OCI-LY1 (cell line): ENCODE results near the gene ABCC9.
"Not testable (repeated sequence)": the region's sequence is repeated elsewhere in the genome, so short reads cannot be mapped to it uniquely, and the experiment has no call there.

Experiments
- H2AFZ ChIP-seq: fragments of 200-600 bp; sonication (generic), shearing (Covaris generic); 2 replicates; pipeline ENCODE4 v1.6.0; 2014; ENCODE audit warnings: antibody characterized with exemption, mild to moderate bottlenecking, low read length
- H3F3A ChIP-seq: fragments of 200-600 bp; sonication (generic), shearing (Covaris generic); 2 replicates; pipeline ENCODE4 v1.6.0; 2014; ENCODE audit warnings: mild to moderate bottlenecking, antibody characterized with exemption, low read length, moderate library complexity; ENCODE audit not compliant: insufficient read depth
- H3K27ac ChIP-seq: fragments of 200-600 bp; sonication (generic); 2 replicates; pipeline ENCODE4 v1.5.1; 2014; ENCODE audit warnings: low read length, mixed run types, mild to moderate bottlenecking, low read depth; ENCODE audit not compliant: poor library complexity, severe bottlenecking
- H3K27me3 ChIP-seq: fragments of 200-600 bp; sonication (generic); 2 replicates; pipeline ENCODE4 v1.6.0; 2014; ENCODE audit warnings: antibody characterized with exemption, mild to moderate bottlenecking, low read length, moderate library complexity; ENCODE audit not compliant: insufficient read depth
- H3K36me3 ChIP-seq: fragments of 200-600 bp; sonication (generic); 2 replicates; pipeline ENCODE4 v1.6.1; 2014; ENCODE audit warnings: mild to moderate bottlenecking, antibody characterized with exemption, low read length, moderate library complexity, mixed read lengths; ENCODE audit not compliant: insufficient read depth
- H3K4me1 ChIP-seq: fragments of 200-600 bp; sonication (generic); 2 replicates; pipeline ENCODE4 v1.5.1; 2014; ENCODE audit warnings: mild to moderate bottlenecking, low read length, moderate library complexity; ENCODE audit not compliant: insufficient read depth, severe bottlenecking
- H3K4me2 ChIP-seq: fragments of 200-600 bp; sonication (generic), shearing (Covaris generic); 2 replicates; pipeline ENCODE4 v1.6.1; 2014; ENCODE audit warnings: low read length
- H3K4me3 ChIP-seq: fragments of 200-600 bp; sonication (generic); 2 replicates; pipeline ENCODE4 v1.5.1; 2014; ENCODE audit warnings: low read length, low read depth, mild to moderate bottlenecking, mixed read lengths; ENCODE audit not compliant: poor library complexity, severe bottlenecking
- H3K79me2 ChIP-seq: fragments of 200-600 bp; shearing (Covaris generic); 2 replicates; pipeline ENCODE4 v1.6.1; 2016; ENCODE audit warnings: mixed run types, low read length, mixed read lengths; ENCODE audit not compliant: insufficient read depth
- H3K9ac ChIP-seq: fragments of 200-600 bp; sonication (generic), shearing (Covaris generic); 2 replicates; pipeline ENCODE4 v1.6.1; 2014; ENCODE audit warnings: mild to moderate bottlenecking, low read length, mixed read lengths
- H3K9me2 ChIP-seq: fragments of 200-600 bp; sonication (generic), shearing (Covaris generic); 2 replicates; pipeline ENCODE4 v1.6.1; 2014; ENCODE audit warnings: low read depth, mild to moderate bottlenecking, low read length, mixed read lengths
- H3K9me3 ChIP-seq: fragments of 200-600 bp; shearing (Covaris generic); 2 replicates; pipeline ENCODE4 v1.6.1; 2014; ENCODE audit warnings: low read length, mixed read lengths
- H4K20me1 ChIP-seq: fragments of 200-600 bp; sonication (generic), shearing (Covaris generic); 2 replicates; pipeline ENCODE4 v1.6.0; 2016; ENCODE audit warnings: mild to moderate bottlenecking, low read length; ENCODE audit not compliant: insufficient read depth
- EZH2 ChIP-seq: fragments of 200-600 bp; sonication (generic), shearing (Covaris generic); IDR thresholded peaks from 2 replicates; pipeline ENCODE4 v1.8.0; 2017; ENCODE audit warnings: borderline replicate concordance, mixed run types, mild to moderate bottlenecking, antibody characterized with exemption, low read length, moderate library complexity, mixed read lengths
- TF ChIP-seq, protein P1 (sequence below): fragments of 200-600 bp; sonication (generic), shearing (Covaris generic); IDR thresholded peaks from 2 replicates; pipeline ENCODE4 v1.5.1; 2017; ENCODE audit warnings: mild to moderate bottlenecking, antibody characterized with exemption, low read length, moderate library complexity, mixed read lengths

Gene ABCC9

DNA sequence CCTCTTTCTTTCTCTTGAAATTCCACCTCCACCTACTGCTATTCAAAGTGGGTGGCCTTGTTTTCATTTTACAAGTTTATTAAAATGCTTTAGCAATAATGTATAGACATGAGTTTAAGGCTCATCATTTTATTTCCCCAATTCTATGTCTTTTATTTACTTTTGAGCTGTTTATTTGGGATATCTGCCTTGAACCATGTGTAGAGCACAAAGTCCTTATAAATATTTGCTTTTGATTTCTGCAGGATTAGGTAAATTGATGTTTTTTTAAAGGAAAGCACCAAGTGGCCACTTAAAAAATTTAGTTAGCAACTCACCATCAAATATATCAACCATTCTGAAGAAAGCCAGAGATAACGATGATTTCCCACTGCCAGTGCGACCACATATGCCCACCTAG, 126.9 kb downstream of the ABCC9 start:
- TF ChIP-seq EZH2 = no peak
- TF ChIP-seq, protein P1, sequence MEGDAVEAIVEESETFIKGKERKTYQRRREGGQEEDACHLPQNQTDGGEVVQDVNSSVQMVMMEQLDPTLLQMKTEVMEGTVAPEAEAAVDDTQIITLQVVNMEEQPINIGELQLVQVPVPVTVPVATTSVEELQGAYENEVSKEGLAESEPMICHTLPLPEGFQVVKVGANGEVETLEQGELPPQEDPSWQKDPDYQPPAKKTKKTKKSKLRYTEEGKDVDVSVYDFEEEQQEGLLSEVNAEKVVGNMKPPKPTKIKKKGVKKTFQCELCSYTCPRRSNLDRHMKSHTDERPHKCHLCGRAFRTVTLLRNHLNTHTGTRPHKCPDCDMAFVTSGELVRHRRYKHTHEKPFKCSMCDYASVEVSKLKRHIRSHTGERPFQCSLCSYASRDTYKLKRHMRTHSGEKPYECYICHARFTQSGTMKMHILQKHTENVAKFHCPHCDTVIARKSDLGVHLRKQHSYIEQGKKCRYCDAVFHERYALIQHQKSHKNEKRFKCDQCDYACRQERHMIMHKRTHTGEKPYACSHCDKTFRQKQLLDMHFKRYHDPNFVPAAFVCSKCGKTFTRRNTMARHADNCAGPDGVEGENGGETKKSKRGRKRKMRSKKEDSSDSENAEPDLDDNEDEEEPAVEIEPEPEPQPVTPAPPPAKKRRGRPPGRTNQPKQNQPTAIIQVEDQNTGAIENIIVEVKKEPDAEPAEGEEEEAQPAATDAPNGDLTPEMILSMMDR = no peak
- Histone ChIP-seq H2AFZ (no peak overlapping the region), H3K4me1 (no peaks in the 10 kb centered on the region), H4K20me1 (no peaks in the 10 kb centered on the region), H3F3A (no peaks in the 10 kb centered on the region), H3K9ac (no peak overlapping the region), H3K9me3 (no peaks in the 10 kb centered on the region), H3K79me2 (no peaks in the 10 kb centered on the region), H3K4me3 (no peak overlapping the region), H3K27me3 (no peaks in the 10 kb centered on the region), H3K27ac (no peak overlapping the region), H3K36me3 (no peaks in the 10 kb centered on the region), H3K9me2 (no peaks in the 10 kb centered on the region), H3K4me2 (no peak overlapping the region)

DNA sequence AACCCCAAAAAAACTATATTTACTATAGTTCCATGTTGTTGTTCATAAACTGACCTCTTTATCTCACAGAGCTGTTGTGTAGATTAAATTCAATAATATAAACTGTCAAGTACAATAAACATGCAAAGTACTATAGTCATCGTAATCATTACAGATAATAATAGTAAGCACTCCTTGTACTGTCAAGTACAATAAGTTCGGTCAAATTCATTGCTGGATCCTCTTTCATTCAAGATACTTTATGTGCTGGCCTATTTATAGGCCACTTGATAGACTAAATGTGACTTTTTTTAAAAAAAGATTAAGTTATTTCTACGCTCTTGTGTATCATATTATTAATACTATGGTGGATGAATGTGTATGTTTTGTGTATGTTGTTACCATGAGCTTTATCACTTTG, 127.5 kb downstream of the ABCC9 start:
- Histone ChIP-seq H4K20me1 (no peaks in the 10 kb centered on the region), H3K27ac (no peak overlapping the region), H3K4me2 (no peak overlapping the region), H3K36me3 (no peaks in the 10 kb centered on the region), H3K9ac (no peak overlapping the region), H3F3A (no peaks in the 10 kb centered on the region), H2AFZ (no peak overlapping the region), H3K4me3 (no peak overlapping the region), H3K79me2 (no peaks in the 10 kb centered on the region), H3K4me1 (no peaks in the 10 kb centered on the region), H3K9me3 (no peaks in the 10 kb centered on the region), H3K27me3 (no peaks in the 10 kb centered on the region), H3K9me2 (no peaks in the 10 kb centered on the region)
- TF ChIP-seq EZH2 = no peak
- TF ChIP-seq, protein P1 = no peak

DNA sequence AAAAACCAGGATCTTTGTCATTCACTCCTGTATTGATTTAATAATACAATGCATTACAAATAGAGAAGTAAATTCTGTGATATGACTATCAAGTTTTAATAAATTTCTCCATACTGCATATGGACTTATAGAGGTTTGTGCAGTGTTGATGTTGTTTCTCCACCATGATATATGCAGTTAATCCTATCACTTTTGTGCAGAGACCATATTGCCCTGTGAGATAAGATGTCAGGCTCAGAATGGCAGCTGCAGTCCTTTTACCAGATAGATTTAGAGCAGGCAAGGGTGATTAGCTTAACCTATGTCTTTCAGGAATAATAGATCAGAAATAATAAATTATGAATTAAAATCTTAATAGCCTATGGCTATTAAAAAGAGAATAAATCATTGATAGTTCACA, 128.1 kb downstream of the ABCC9 start:
- TF ChIP-seq, protein P1 = no peak
- no peak for TF ChIP-seq EZH2
- no peak overlapping the region for H3K9ac ChIP-seq
- H3K4me2 ChIP-seq = no peak overlapping the region
- H3K27me3 ChIP-seq = no peaks in the 10 kb centered on the region
- no peak overlapping the region for H3K4me3 ChIP-seq
- no peaks in the 10 kb centered on the region for H3K79me2 ChIP-seq
- H3K9me2 ChIP-seq = no peaks in the 10 kb centered on the region
- H3K27ac ChIP-seq = no peak overlapping the region
- H3F3A ChIP-seq = no peaks in the 10 kb centered on the region
- no peaks in the 10 kb centered on the region for H4K20me1 ChIP-seq
- no peaks in the 10 kb centered on the region for H3K9me3 ChIP-seq
- no peak overlapping the region for H2AFZ ChIP-seq
- no peaks in the 10 kb centered on the region for H3K36me3 ChIP-seq
- no peaks in the 10 kb centered on the region for H3K4me1 ChIP-seq

DNA sequence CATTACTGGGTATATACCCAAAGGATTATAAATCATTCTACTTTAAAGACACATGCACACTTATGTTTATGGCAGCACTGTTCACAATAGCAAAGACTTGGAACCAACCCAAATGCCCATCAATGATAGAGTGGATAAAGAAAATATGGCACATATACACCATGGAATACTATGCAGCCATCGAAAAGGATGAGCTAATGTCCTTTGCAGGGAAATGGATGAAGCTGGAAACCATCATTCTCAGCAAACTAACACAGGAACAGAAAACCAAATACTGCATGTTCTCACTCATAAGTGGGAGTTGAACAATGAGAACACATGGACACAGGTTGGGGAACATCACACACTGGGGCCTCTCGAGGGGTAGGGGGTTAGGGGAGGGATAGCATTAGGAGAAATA, 128.9 kb downstream of the ABCC9 start:
- H3K4me3 ChIP-seq, H3K4me1 ChIP-seq, H3K27ac ChIP-seq, H3K9ac ChIP-seq, H3K36me3 ChIP-seq, H2AFZ ChIP-seq, H3K4me2 ChIP-seq, H3K9me3 ChIP-seq, H4K20me1 ChIP-seq, H3K9me2 ChIP-seq, H3K27me3 ChIP-seq, H3K79me2 ChIP-seq, H3F3A ChIP-seq: not testable (repeated sequence)
